GM21381 (cell line): ENCODE results near the gene GAS2.

Experiments
- ATAC-seq: cut with Tn5 transposase; IDR thresholded peaks from one replicate; pipeline ENCODE4 v1.9.1; 2021; ENCODE audit warnings: mild to moderate bottlenecking, moderate library complexity; ENCODE audit not compliant: unreplicated experiment

Gene GAS2

DNA sequence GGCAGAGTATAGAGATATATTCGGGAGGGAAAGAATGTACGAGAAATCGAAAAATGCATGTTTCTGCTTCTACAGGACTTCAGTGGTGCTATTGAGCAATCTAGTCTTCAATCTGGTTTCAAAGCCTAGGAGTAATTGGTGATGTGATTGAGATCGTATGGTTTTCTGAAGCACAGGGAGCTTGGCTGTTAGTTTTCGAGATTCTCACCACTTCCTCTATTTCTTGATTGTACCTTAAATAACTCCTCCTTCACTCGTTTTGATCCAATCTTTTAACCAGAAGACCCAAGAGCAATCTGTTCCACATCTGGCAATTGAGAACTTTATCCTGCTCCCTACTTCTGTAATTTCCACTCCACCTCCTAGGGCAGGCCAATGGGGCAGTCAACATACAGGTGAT is 193.3 kb downstream of the GAS2 start:
- ATAC-seq: no peak

DNA sequence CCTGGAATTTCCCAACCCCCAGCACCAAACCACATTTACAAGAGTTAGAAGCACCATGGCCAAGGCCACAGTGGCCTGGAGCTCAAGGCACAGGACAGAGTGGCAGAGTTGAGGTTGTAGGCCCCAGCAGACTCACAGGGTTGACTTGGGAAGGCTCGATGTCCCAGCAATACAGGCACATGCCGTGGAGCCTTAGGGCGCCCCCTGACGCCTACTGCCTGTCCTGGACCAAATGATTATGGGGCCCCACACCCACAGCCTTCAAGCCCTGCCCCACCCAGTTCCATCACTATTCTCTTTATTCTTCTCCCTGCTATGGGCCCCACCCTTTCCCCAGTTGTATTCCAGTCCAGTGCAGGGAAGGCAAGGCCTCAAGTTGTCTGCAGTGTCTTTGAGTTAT is 193.8 kb downstream of the GAS2 start, which contains the start of gene CCDC179:
CCDC179 (minus strand) TSS at position 234 of the 400 bp plus-strand sequence; CDS start at position 181, 53 bp downstream.
- ATAC-seq: no peak
